Epithelial cell of esophagus (primary cell): Measurements from ENCODE around the gene STK32B.

Source experiments
- DNase-seq: peaks from one replicate; pipeline ENCODE4 v3.0.0; 2010; ENCODE audit warnings: low read depth
- H3K4me3 ChIP-seq: 2 replicates; pipeline ENCODE4 v1.5.1; 2011; ENCODE audit warnings: mild to moderate bottlenecking, low read length, control low read depth
- TF ChIP-seq, protein P1 (sequence below): IDR thresholded peaks from 2 replicates; pipeline ENCODE4 v1.5.1; 2011; ENCODE audit warnings: low read depth, mild to moderate bottlenecking, low read length, control low read depth, inconsistent platforms; ENCODE audit not compliant: insufficient read depth; ENCODE audit errors: missing control alignments

The STK32B gene

DNA sequence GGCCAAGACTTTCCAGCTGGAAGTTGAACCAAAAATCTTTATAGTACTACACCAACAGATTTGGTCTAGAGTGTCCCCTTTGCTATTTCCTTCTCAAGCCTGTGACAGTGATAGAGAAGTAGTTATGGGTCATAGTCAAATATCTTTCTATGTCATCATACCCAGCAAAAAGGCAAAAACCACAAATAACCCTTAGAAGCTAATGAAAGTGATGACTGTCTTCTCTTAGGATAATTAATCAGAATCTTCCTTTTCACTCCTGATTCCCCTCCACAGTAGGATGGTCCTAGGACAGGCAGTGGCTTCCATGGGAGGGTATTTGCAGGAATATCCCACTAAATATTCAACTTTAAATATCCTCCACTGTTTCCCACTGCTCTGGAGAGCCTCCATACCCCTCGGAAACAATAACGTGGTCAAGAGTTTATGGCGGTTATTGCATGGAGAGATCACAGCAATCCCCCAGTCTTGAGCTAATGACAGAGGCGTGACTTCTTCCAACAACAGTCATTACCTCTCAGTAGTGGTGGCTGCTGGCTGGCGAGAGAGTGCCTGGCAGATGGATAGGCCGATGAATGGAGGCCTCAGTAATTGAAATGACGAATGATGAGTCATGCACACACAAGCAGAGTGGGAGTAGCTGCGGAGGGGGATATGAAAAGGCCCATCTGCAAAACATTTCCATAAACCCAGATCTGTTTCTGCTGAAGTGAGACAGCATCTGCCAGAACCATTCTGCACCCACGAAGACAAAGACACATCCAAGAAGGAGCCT lies 154.9 kb downstream of the STK32B start:
- H3K4me3 ChIP-seq = no peak overlapping the region
- TF ChIP-seq, protein P1, sequence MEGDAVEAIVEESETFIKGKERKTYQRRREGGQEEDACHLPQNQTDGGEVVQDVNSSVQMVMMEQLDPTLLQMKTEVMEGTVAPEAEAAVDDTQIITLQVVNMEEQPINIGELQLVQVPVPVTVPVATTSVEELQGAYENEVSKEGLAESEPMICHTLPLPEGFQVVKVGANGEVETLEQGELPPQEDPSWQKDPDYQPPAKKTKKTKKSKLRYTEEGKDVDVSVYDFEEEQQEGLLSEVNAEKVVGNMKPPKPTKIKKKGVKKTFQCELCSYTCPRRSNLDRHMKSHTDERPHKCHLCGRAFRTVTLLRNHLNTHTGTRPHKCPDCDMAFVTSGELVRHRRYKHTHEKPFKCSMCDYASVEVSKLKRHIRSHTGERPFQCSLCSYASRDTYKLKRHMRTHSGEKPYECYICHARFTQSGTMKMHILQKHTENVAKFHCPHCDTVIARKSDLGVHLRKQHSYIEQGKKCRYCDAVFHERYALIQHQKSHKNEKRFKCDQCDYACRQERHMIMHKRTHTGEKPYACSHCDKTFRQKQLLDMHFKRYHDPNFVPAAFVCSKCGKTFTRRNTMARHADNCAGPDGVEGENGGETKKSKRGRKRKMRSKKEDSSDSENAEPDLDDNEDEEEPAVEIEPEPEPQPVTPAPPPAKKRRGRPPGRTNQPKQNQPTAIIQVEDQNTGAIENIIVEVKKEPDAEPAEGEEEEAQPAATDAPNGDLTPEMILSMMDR = no peak
- DNase-seq = no peak

GRCh38 chr4:5209862-5210261 lies 158.6 kb downstream of the STK32B start:
- no peak for DNase-seq
- TF ChIP-seq, protein P1 = no peak

GRCh38 chr4:5211282-5211839 lies 160.1 kb downstream of the STK32B start:
- no peak for DNase-seq
- TF ChIP-seq, protein P1 = no peak
- no peak overlapping the region for H3K4me3 ChIP-seq

More at GRCh38 chr4:5209862-5210261, 158.6 kb downstream of the STK32B start:
- H3K4me3 ChIP-seq = no peak overlapping the region

- H3K4me3 ChIP-seq = no peak overlapping the region
- no peak for DNase-seq
- TF ChIP-seq, protein P1 = no peak
Measured at GRCh38 chr4:5212255-5213013, 161.2 kb downstream of the STK32B start.

- no peak overlapping the region for H3K4me3 ChIP-seq
- DNase-seq = no peak
- TF ChIP-seq, protein P1 = no peak
Measured at GRCh38 chr4:5213087-5213595, 161.9 kb downstream of the STK32B start.

DNA sequence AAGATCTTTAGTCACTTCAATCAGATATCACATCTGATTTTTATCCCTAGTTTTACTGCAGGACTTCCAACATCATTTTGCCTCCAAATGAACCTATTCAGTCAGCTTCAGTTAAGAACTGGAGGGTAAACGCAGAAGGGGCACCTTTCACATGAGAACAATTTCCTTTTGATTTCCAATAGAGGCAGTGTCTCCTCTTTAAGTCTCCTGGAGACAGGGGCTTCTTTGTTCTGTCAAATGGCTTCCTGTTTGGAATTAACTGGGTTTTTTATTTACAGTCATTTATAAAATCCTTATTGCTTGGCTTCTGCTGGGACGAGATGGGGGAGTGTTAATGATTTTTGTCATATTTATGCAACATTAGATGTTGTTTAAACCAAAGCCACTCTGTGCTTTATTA lies 164.0 kb downstream of the STK32B start:
- H3K4me3 ChIP-seq = no peak overlapping the region
- TF ChIP-seq, protein P1 = no peak
- DNase-seq = no peak
